Measurements from ENCODE around the gene PRELP. TPM values are rescaled to one million over a fixed set of nuclear protein-coding genes. Genes with fewer than 3 reads are reported as not detected.

The PRELP gene
- total and polyA plus RNA-seq, 8 donors: 1.1 to 29.8 (median 8.7) TPM

- peak; percentile 54 to 79 for DNase-seq
- Histone ChIP-seq H3K27ac (peak overlapping the region; percentile 39 to 86 (median 73)), H3K4me1 (peaks cover 22 to 72% (median 37%) of the 10 kb centered on the region in 4 donors), H3K4me3 (no peak overlapping the region), H3K27me3 (no peaks in the 10 kb centered on the region), H3K36me3 (no peaks in the 10 kb centered on the region), H3K9me3 (no peaks in the 10 kb centered on the region)
- WGBS, 5 donors: 42 to 57% (median 54%) methylated on average over 3 of the region's 3 CpGs
- TF ChIP-seq CTCF (IDR thresholded peaks at IDR 0.05): no peak
- no peak for TF ChIP-seq POLR2A (IDR thresholded peaks at IDR 0.05)
- peak; percentile 32 to 90 (median 89) for TF ChIP-seq POLR2AphosphoS5 (IDR thresholded peaks at IDR 0.05)
- TF ChIP-seq EP300 (IDR thresholded peaks at IDR 0.05): no peak
- intact Hi-C loops (cut with DNase I; ENCODE audit: low total_unique reads): no loop called here
These were observed 61.4 kb downstream of the PRELP start for GRCh38 chr1:203536980-203537455.

GRCh38 chr1:203537806-203538464 lies 62.3 kb downstream of the PRELP start:
- no peaks in the 10 kb centered on the region for H3K36me3 ChIP-seq
- DNase-seq: peak; percentile 88 to 89
- 18 to 43% (median 36%) methylated on average over 5 of the region's 5 CpGs for WGBS, 5 donors
- H3K27ac ChIP-seq: peak overlapping the region; percentile 52 to 86 (median 73)
- peaks cover 22 to 70% (median 37%) of the 10 kb centered on the region in 4 donors for H3K4me1 ChIP-seq
- no peaks in the 10 kb centered on the region for H3K9me3 ChIP-seq
- H3K27me3 ChIP-seq: no peaks in the 10 kb centered on the region
- H3K4me3 ChIP-seq: no peak overlapping the region
- intact Hi-C loops (cut with DNase I; ENCODE audit: low total_unique reads): no loop called here
- TF ChIP-seq POLR2A (IDR thresholded peaks at IDR 0.05) (no peak), EP300 (IDR thresholded peaks at IDR 0.05) (no peak), CTCF (IDR thresholded peaks at IDR 0.05) (no peak), POLR2AphosphoS5 (IDR thresholded peaks at IDR 0.05) (peak; percentile 69 to 87 (median 87))

GRCh38 chr1:203538726-203539125 lies 63.1 kb downstream of the PRELP start:
- Histone ChIP-seq H3K4me3 (no peak overlapping the region), H3K27me3 (no peaks in the 10 kb centered on the region), H3K4me1 (peaks cover 22 to 64% (median 37%) of the 10 kb centered on the region in 4 donors), H3K27ac (peak overlapping the region; percentile 57 to 86 (median 73)), H3K36me3 (no peaks in the 10 kb centered on the region), H3K9me3 (no peaks in the 10 kb centered on the region)
- TF ChIP-seq CTCF (IDR thresholded peaks at IDR 0.05) (no peak), POLR2A (IDR thresholded peaks at IDR 0.05) (no peak), EP300 (IDR thresholded peaks at IDR 0.05) (no peak), POLR2AphosphoS5 (IDR thresholded peaks at IDR 0.05) (no peak)
- WGBS, 5 donors: 15 to 36% (median 19%) methylated on average over 1 of the region's 1 CpG
- DNase-seq: no peak
- intact Hi-C loops (cut with DNase I; ENCODE audit: low total_unique reads): no loop called here

- Histone ChIP-seq H3K36me3 (no peaks in the 10 kb centered on the region), H3K27ac (peak overlapping the region in 1 of 5 donors; percentile 13), H3K4me3 (no peak overlapping the region), H3K4me1 (peaks cover 19 to 62% (median 32%) of the 10 kb centered on the region in 4 donors), H3K27me3 (no peaks in the 10 kb centered on the region), H3K9me3 (no peaks in the 10 kb centered on the region)
- 84 to 90% (median 87%) methylated on average over 5 of the region's 5 CpGs for WGBS, 5 donors
- intact Hi-C loops (cut with DNase I; ENCODE audit: low total_unique reads): no loop called here
- DNase-seq: no peak
- TF ChIP-seq POLR2A (IDR thresholded peaks at IDR 0.05) (no peak), EP300 (IDR thresholded peaks at IDR 0.05) (no peak), POLR2AphosphoS5 (IDR thresholded peaks at IDR 0.05) (no peak), CTCF (IDR thresholded peaks at IDR 0.05) (no peak)
These were observed 64.4 kb downstream of the PRELP start for GRCh38 chr1:203539831-203540546.
